Stimulated activated CD4-positive, alpha-beta T cell treated with anti-CD3 and anti-CD28 coated beads, Interleukin-2, amount 100 ng/mL, for 24 hours (primary cell): ENCODE results near the gene TMEM97.

Experiments used
- DNase-seq, 2 donors: peaks; one replicate each; pipeline ENCODE4 v3.0.0-alpha.2; 2020

The TMEM97 gene

GRCh38 chr17:28317099-28317965 lies 1.7 kb upstream of the TMEM97 start:
- DNase-seq = no peak

- DNase-seq = peak in 1 of 2 donors; percentile 28
Measured at GRCh38 chr17:28317966-28318758, 838 bp upstream of the TMEM97 start.

- DNase-seq = no peak
Measured at GRCh38 chr17:28319598-28319935, 567 bp downstream of the TMEM97 start.

- DNase-seq = no peak
Measured at GRCh38 chr17:28320215-28321061, 1.4 kb downstream of the TMEM97 start.

GRCh38 chr17:28324267-28324745 lies 5.3 kb downstream of the TMEM97 start:
- no peak for DNase-seq

GRCh38 chr17:28324781-28325180 lies 5.8 kb downstream of the TMEM97 start:
- DNase-seq = no peak

GRCh38 chr17:28325211-28325610 lies 6.2 kb downstream of the TMEM97 start:
- DNase-seq = no peak

- no peak for DNase-seq
Measured at GRCh38 chr17:28326114-28326513, 7.1 kb downstream of the TMEM97 start.

GRCh38 chr17:28327031-28327607 lies 8.1 kb downstream of the TMEM97 start:
- DNase-seq = peak in 1 of 2 donors; percentile 19

- no peak for DNase-seq
Measured at GRCh38 chr17:28327709-28328108, 8.7 kb downstream of the TMEM97 start.

GRCh38 chr17:28328325-28328724 lies 9.3 kb downstream of the TMEM97 start:
- DNase-seq = no peak

GRCh38 chr17:28330671-28331070 lies 11.7 kb downstream of the TMEM97 start:
- DNase-seq = no peak

- no peak for DNase-seq
Measured at GRCh38 chr17:28331891-28332420, 13.0 kb downstream of the TMEM97 start.

- DNase-seq = no peak
Measured at GRCh38 chr17:28333083-28333746, 14.2 kb downstream of the TMEM97 start.

GRCh38 chr17:28334171-28334570 lies 15.2 kb downstream of the TMEM97 start:
- no peak for DNase-seq

- DNase-seq = no peak
Measured at GRCh38 chr17:28334666-28335200, 15.7 kb downstream of the TMEM97 start.

- DNase-seq = peak; percentile 94 to 98
Measured at GRCh38 chr17:28335201-28335958, 16.4 kb downstream of the TMEM97 start, which contains the start of the genes IFT20 and TNFAIP1. Gene IFT20, minus strand, starts transcription at chr17:28335472. Its CDS starts 3,487 bp downstream, at chr17:28331985. Gene TNFAIP1, plus strand, starts transcription at chr17:28335761. Its CDS starts 3,761 bp downstream, at chr17:28339522.

GRCh38 chr17:28335959-28336871 lies 17.2 kb downstream of the TMEM97 start:
- peak in 1 of 2 donors; percentile 36 for DNase-seq
